ENCODE data around the gene DYNC1I2. TPM values are rescaled to one million over a fixed set of nuclear protein-coding genes. Genes with fewer than 3 reads are reported as not detected.

The DYNC1I2 gene
- polyA plus RNA-seq, 3 donors = 30.8 to 39.1 (median 32.2) TPM

DNA sequence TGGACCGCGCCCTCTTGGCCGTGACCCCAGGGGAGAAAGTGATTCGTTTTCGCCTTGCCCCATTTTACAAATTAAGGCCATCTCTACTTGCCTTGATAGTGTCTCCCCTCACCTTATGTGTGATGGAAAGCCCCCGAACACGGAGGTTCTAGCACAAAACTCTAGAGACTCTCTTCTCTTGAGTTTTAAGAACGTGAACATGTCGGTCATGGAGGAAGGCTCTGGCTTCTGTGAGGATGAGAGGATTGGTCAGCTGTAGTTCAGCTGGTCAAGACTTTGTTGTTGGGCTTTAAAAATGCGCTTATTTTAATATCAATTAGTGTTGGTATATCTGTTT, 828 bp downstream of the DYNC1I2 start:
- H3K4me1 ChIP-seq (ENCODE audit: control insufficient read depth in 1 of 2, insufficient read depth in 2 of 2, low read length in 2 of 2) = peaks cover 10 to 16% of the 10 kb centered on the region in 2 donors
- H4K20me1 ChIP-seq (ENCODE audit: insufficient read depth, low read length) = peaks cover 43% of the 10 kb centered on the region
- H3K4me1 Mint-ChIP-seq = peaks cover 20% of the 10 kb centered on the region
- peaks cover 0 to 1% (median 0%) of the 10 kb centered on the region in 7 donors for H3K9me3 Mint-ChIP-seq
- peaks cover 50% of the 10 kb centered on the region for H3K79me2 ChIP-seq (ENCODE audit: insufficient read depth, low read length)
- DNase-seq = peak in 1 of 3 donors; percentile 1
- intact Hi-C loops (cut with micrococcal nuclease) = loop anchor here (10.0 kb wide), 2 partner anchors 237 to 253 kb away; partner anchors contain the start of genes DCAF17 (in 1 of the 2), HAT1 (in 1 of the 2) and METTL8 (in 1 of the 2)
- H3K27me3 Mint-ChIP-seq (ENCODE audit: low read depth in 3 of 3) = peaks cover 0 to 5% (median 2%) of the 10 kb centered on the region in 3 donors
- peak overlapping the region; percentile 87 for H2AFZ ChIP-seq (ENCODE audit: insufficient read depth, low read depth, low read length, poor library complexity, severe bottlenecking)
- peak overlapping the region; percentile 63 to 88 (median 82) for H3K4me3 ChIP-seq (replicated peaks in 1 of 3; ENCODE audit: low read depth in 2 of 3, low read length in 3 of 3)
- H3K4me3 Mint-ChIP-seq = peak overlapping the region; percentile 91 to 97
- H3K27ac ChIP-seq (ENCODE audit: low read depth in 1 of 2, low read length in 2 of 2) = peak overlapping the region; percentile 48 to 84
- H3K36me3 Mint-ChIP-seq = peaks cover 20 to 21% of the 10 kb centered on the region in 2 donors
- peak overlapping the region; percentile 86 to 96 (median 95) for H3K27ac Mint-ChIP-seq
- H3K9me3 ChIP-seq (replicated peaks in 1 of 2; ENCODE audit: control insufficient read depth in 1 of 2, insufficient read depth in 1 of 2, low read length in 2 of 2) = no peaks in the 10 kb centered on the region
- WGBS (ENCODE audit: insufficient coverage) = 0% methylated on average over 7 of the region's 10 CpGs
- H3K36me3 ChIP-seq (replicated peaks in 1 of 2; ENCODE audit: control insufficient read depth in 1 of 2, insufficient read depth in 2 of 2, low read length in 2 of 2) = peaks cover 7 to 31% of the 10 kb centered on the region in 2 donors
- H3K4me2 ChIP-seq (replicated peaks; ENCODE audit: extremely low read depth, low read length, poor library complexity, severe bottlenecking) = peak overlapping the region; percentile 88
- H3K9ac ChIP-seq (ENCODE audit: insufficient read depth, low read length, poor library complexity, severe bottlenecking) = peak overlapping the region; percentile 73
- H3K27me3 ChIP-seq (ENCODE audit: control insufficient read depth in 2 of 2, insufficient read depth in 2 of 2, low read length in 2 of 2) = peaks cover 0 to 3% of the 10 kb centered on the region in 2 donors
- TF ChIP-seq, protein P1, sequence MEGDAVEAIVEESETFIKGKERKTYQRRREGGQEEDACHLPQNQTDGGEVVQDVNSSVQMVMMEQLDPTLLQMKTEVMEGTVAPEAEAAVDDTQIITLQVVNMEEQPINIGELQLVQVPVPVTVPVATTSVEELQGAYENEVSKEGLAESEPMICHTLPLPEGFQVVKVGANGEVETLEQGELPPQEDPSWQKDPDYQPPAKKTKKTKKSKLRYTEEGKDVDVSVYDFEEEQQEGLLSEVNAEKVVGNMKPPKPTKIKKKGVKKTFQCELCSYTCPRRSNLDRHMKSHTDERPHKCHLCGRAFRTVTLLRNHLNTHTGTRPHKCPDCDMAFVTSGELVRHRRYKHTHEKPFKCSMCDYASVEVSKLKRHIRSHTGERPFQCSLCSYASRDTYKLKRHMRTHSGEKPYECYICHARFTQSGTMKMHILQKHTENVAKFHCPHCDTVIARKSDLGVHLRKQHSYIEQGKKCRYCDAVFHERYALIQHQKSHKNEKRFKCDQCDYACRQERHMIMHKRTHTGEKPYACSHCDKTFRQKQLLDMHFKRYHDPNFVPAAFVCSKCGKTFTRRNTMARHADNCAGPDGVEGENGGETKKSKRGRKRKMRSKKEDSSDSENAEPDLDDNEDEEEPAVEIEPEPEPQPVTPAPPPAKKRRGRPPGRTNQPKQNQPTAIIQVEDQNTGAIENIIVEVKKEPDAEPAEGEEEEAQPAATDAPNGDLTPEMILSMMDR (IDR thresholded peaks at IDR 0.05) = no peak

- Histone ChIP-seq H3K4me3 (replicated peaks in 1 of 3; ENCODE audit: low read depth in 2 of 3, low read length in 3 of 3) (no peak overlapping the region), H2AFZ (ENCODE audit: insufficient read depth, low read depth, low read length, poor library complexity, severe bottlenecking) (no peak overlapping the region), H3K79me2 (ENCODE audit: insufficient read depth, low read length) (peaks cover 65% of the 10 kb centered on the region), H3K27me3 (ENCODE audit: control insufficient read depth in 2 of 2, insufficient read depth in 2 of 2, low read length in 2 of 2) (no peaks in the 10 kb centered on the region), H3K9ac (ENCODE audit: insufficient read depth, low read length, poor library complexity, severe bottlenecking) (no peak overlapping the region), H3K9me3 (replicated peaks in 1 of 2; ENCODE audit: control insufficient read depth in 1 of 2, insufficient read depth in 1 of 2, low read length in 2 of 2) (no peaks in the 10 kb centered on the region), H3K4me2 (replicated peaks; ENCODE audit: extremely low read depth, low read length, poor library complexity, severe bottlenecking) (no peak overlapping the region), H3K36me3 (replicated peaks in 1 of 2; ENCODE audit: control insufficient read depth in 1 of 2, insufficient read depth in 2 of 2, low read length in 2 of 2) (peaks cover 42 to 72% of the 10 kb centered on the region in 2 donors), H3K4me1 (ENCODE audit: control insufficient read depth in 1 of 2, insufficient read depth in 2 of 2, low read length in 2 of 2) (peaks cover 10 to 11% of the 10 kb centered on the region in 2 donors), H3K27ac (ENCODE audit: low read depth in 1 of 2, low read length in 2 of 2) (no peak overlapping the region), H4K20me1 (ENCODE audit: insufficient read depth, low read length) (peaks cover 69% of the 10 kb centered on the region)
- H3K4me1 Mint-ChIP-seq = peaks cover 16% of the 10 kb centered on the region
- H3K4me3 Mint-ChIP-seq = no peak overlapping the region
- TF ChIP-seq, protein P1 (IDR thresholded peaks at IDR 0.05) = no peak
- DNase-seq = no peak
- H3K9me3 Mint-ChIP-seq = peaks cover 0 to 1% (median 0%) of the 10 kb centered on the region in 7 donors
- no peaks in the 10 kb centered on the region for H3K27me3 Mint-ChIP-seq (ENCODE audit: low read depth in 3 of 3)
- peaks cover 49 to 55% of the 10 kb centered on the region in 2 donors for H3K36me3 Mint-ChIP-seq
- H3K27ac Mint-ChIP-seq = no peak overlapping the region
- intact Hi-C loops (cut with micrococcal nuclease) = loop anchor here in 1 of 2 donors (5.0 kb wide), 1 partner anchor 410 kb away; the partner anchor contains the start of gene DLX2
- no CpG with 5 or more reads among the region's 1 CpG for WGBS (ENCODE audit: insufficient coverage)
These were observed 5.1 kb downstream of the DYNC1I2 start for GRCh38 chr2:171692331-171692730.

All from CD14-positive monocyte (primary cell).